CMK (cell line): ENCODE measurements around the gene CELA2A.

Source experiments
- DNase-seq: peaks from one replicate; pipeline ENCODE4 v3.0.0-alpha.2; 2010; ENCODE audit warnings: low read depth

Gene CELA2A

GRCh38 chr1:15456313-15456954, at the start of gene CELA2A:
Gene CELA2A, plus strand, starts transcription at chr1:15456732. Its CDS starts 22 bp downstream, at chr1:15456754.
- no peak for DNase-seq

GRCh38 chr1:15407580-15407979, 49.0 kb upstream of the CELA2A start:
- no peak for DNase-seq

- DNase-seq, result no peak
Measured at GRCh38 chr1:15408890-15409387, 47.6 kb upstream of the CELA2A start.

GRCh38 chr1:15409388-15410222, 46.9 kb upstream of the CELA2A start, which contains the start of gene EFHD2:
Gene EFHD2, plus strand, starts transcription at chr1:15409888. Its CDS starts 84 bp downstream, at chr1:15409972.
- peak; percentile 63 for DNase-seq

- no peak for DNase-seq
Measured at GRCh38 chr1:15410223-15410883, 46.2 kb upstream of the CELA2A start.

- DNase-seq, result no peak
Measured at GRCh38 chr1:15410884-15411245, 45.7 kb upstream of the CELA2A start.

GRCh38 chr1:15411593-15412137, 44.9 kb upstream of the CELA2A start:
- no peak for DNase-seq

- no peak for DNase-seq
Measured at GRCh38 chr1:15412175-15412800, 44.2 kb upstream of the CELA2A start.

- no peak for DNase-seq
Measured at GRCh38 chr1:15412843-15413242, 43.7 kb upstream of the CELA2A start.

GRCh38 chr1:15413563-15414444, 42.7 kb upstream of the CELA2A start:
- no peak for DNase-seq

- no peak for DNase-seq
Measured at GRCh38 chr1:15414445-15414983, 42.0 kb upstream of the CELA2A start.

GRCh38 chr1:15417059-15417934, 39.2 kb upstream of the CELA2A start:
- peak; percentile 84 for DNase-seq

GRCh38 chr1:15418806-15419515, 37.6 kb upstream of the CELA2A start:
- DNase-seq, result no peak

- DNase-seq, result no peak
Measured at GRCh38 chr1:15420853-15421465, 35.6 kb upstream of the CELA2A start.

- DNase-seq, result no peak
Measured at GRCh38 chr1:15422871-15423270, 33.7 kb upstream of the CELA2A start.

GRCh38 chr1:15423355-15424077, 33.0 kb upstream of the CELA2A start:
- DNase-seq, result no peak

- peak; percentile 59 for DNase-seq
Measured at GRCh38 chr1:15424146-15424667, 32.3 kb upstream of the CELA2A start.

- DNase-seq, result no peak
Measured at GRCh38 chr1:15424981-15425380, 31.6 kb upstream of the CELA2A start.
